Measurements from ENCODE around the gene PACRG. TPM values are rescaled to one million over a fixed set of nuclear protein-coding genes. Genes with fewer than 3 reads are reported as not detected.

The PACRG gene
- total and polyA plus RNA-seq, 12 donors: 2.1 to 34.6 (median 10.0) TPM

GRCh38 chr6:163133017-163133416 lies 405.2 kb downstream of the PACRG start:
- no peaks in the 10 kb centered on the region for H3K9me3 ChIP-seq
- no peak for DNase-seq
- intact Hi-C loops (cut with DNase I): no loop called here
- no peak overlapping the region for H3K4me3 ChIP-seq
- peaks cover 0 to 4% (median 0%) of the 10 kb centered on the region in 9 donors for H3K4me1 ChIP-seq
- 92 to 94% methylated on average over 1 of the region's 1 CpG for WGBS, 2 donors
- no peak for ATAC-seq
- H3K36me3 ChIP-seq: no peaks in the 10 kb centered on the region
- H3K27ac ChIP-seq: no peak overlapping the region
- no peak for TF ChIP-seq CTCF (IDR thresholded peaks at IDR 0.05)
- no peaks in the 10 kb centered on the region for H3K27me3 ChIP-seq

- 78 to 93% methylated on average over 6 of the region's 6 CpGs for WGBS, 2 donors
- Histone ChIP-seq H3K4me1 (no peaks in the 10 kb centered on the region), H3K9me3 (no peaks in the 10 kb centered on the region), H3K27ac (no peak overlapping the region), H3K36me3 (no peaks in the 10 kb centered on the region), H3K27me3 (no peaks in the 10 kb centered on the region), H3K4me3 (no peak overlapping the region)
- TF ChIP-seq CTCF (IDR thresholded peaks at IDR 0.05): no peak
- DNase-seq (no peak), ATAC-seq (no peak)
- intact Hi-C loops (cut with DNase I): no loop called here
Observed at GRCh38 chr6:163133691-163134090, 405.9 kb downstream of the PACRG start.

GRCh38 chr6:163136681-163137397 lies 409.1 kb downstream of the PACRG start:
- ATAC-seq (no peak), DNase-seq (no peak)

GRCh38 chr6:163137398-163137881 lies 409.7 kb downstream of the PACRG start:
- Histone ChIP-seq H3K4me1 (no peaks in the 10 kb centered on the region), H3K9me3 (peaks cover 0 to 4% (median 0%) of the 10 kb centered on the region in 11 donors), H3K27ac (no peak overlapping the region), H3K36me3 (no peaks in the 10 kb centered on the region), H3K27me3 (no peaks in the 10 kb centered on the region), H3K4me3 (no peak overlapping the region)
- DNase-seq: no peak
- TF ChIP-seq CTCF (IDR thresholded peaks at IDR 0.05): no peak
- ATAC-seq: no peak
- intact Hi-C loops (cut with DNase I): no loop called here
- 93 to 98% methylated on average over 21 of the region's 21 CpGs for WGBS, 2 donors

More at GRCh38 chr6:163136681-163137397, 409.1 kb downstream of the PACRG start:
- 86 to 92% methylated on average over 10 of the region's 10 CpGs for WGBS, 2 donors
- H3K4me1 ChIP-seq: no peaks in the 10 kb centered on the region
- H3K9me3 ChIP-seq: peaks cover 0 to 4% (median 0%) of the 10 kb centered on the region in 11 donors
- H3K27me3 ChIP-seq: no peaks in the 10 kb centered on the region
- no peak overlapping the region for H3K4me3 ChIP-seq
- no peak for TF ChIP-seq CTCF (IDR thresholded peaks at IDR 0.05)
- H3K36me3 ChIP-seq: no peaks in the 10 kb centered on the region
- intact Hi-C loops (cut with DNase I): no loop called here
- no peak overlapping the region for H3K27ac ChIP-seq

Measured in heart right ventricle (tissue), 16 donors.